HT-29 (cell line): ENCODE measurements around the gene ATG2B. TPM values are rescaled to one million over a fixed set of nuclear protein-coding genes. Genes with fewer than 3 reads are reported as not detected.
"Not testable (repeated sequence)": the region's sequence is repeated elsewhere in the genome, so short reads cannot be mapped to it uniquely, and the experiment has no call there.

Experiments
- DNase-seq: peaks from one replicate; pipeline ENCODE4 v3.0.0-alpha.2; 2015; ENCODE audit warnings: low spot score
- total RNA-seq: library from RNA; depleted of rRNA; stranded (reverse); fragments of >200 nt; shearing (Covaris generic); gene quantifications from 2 replicates; pipeline ENCODE4 v1.2.3, GENCODE V29; 2014

ATG2B gene
- total RNA-seq, 1 experiment from 2014 or later: 5.8 TPM

- DNase-seq: no peak
Observed at GRCh38 chr14:96255501-96256366, 107.4 kb downstream of the ATG2B start, which contains the start of gene BDKRB1. BDKRB1 (plus strand) TSS chr14:96256210; CDS start chr14:96263683, 7,473 bp downstream.

GRCh38 chr14:96254687-96255086 is 108.5 kb downstream of the ATG2B start:
- no peak for DNase-seq

- no peak for DNase-seq
Observed at GRCh38 chr14:96252999-96253539, 110.1 kb downstream of the ATG2B start.

GRCh38 chr14:96252323-96252998 is 110.7 kb downstream of the ATG2B start:
- no peak for DNase-seq

- no peak for DNase-seq
Observed at GRCh38 chr14:96251656-96252155, 111.4 kb downstream of the ATG2B start.

- DNase-seq: no peak
Observed at GRCh38 chr14:96250485-96250884, 112.7 kb downstream of the ATG2B start.

- DNase-seq: no peak
Observed at GRCh38 chr14:96249029-96249428, 114.1 kb downstream of the ATG2B start.

- DNase-seq: no peak
Observed at GRCh38 chr14:96247031-96247430, 116.1 kb downstream of the ATG2B start.

GRCh38 chr14:96246539-96246847 is 116.6 kb downstream of the ATG2B start:
- DNase-seq: no peak

- no peak for DNase-seq
Observed at GRCh38 chr14:96245710-96246538, 117.2 kb downstream of the ATG2B start.

- not testable (repeated sequence) for DNase-seq
Observed at GRCh38 chr14:96245074-96245473, 118.1 kb downstream of the ATG2B start.

GRCh38 chr14:96243785-96244184 is 119.4 kb downstream of the ATG2B start:
- no peak for DNase-seq

- no peak for DNase-seq
Observed at GRCh38 chr14:96242126-96242525, 121.0 kb downstream of the ATG2B start.

- DNase-seq: no peak
Observed at GRCh38 chr14:96240641-96241040, 122.5 kb downstream of the ATG2B start.

GRCh38 chr14:96239711-96240141 is 123.4 kb downstream of the ATG2B start:
- DNase-seq: peak; percentile 29

GRCh38 chr14:96238676-96239265 is 124.4 kb downstream of the ATG2B start:
- no peak for DNase-seq

- DNase-seq: no peak
Observed at GRCh38 chr14:96237641-96238040, 125.5 kb downstream of the ATG2B start.

GRCh38 chr14:96235426-96235825 is 127.7 kb downstream of the ATG2B start:
- no peak for DNase-seq

- no peak for DNase-seq
Observed at GRCh38 chr14:96233661-96234060, 129.5 kb downstream of the ATG2B start.

GRCh38 chr14:96232506-96232905 is 130.6 kb downstream of the ATG2B start:
- DNase-seq: no peak

- no peak for DNase-seq
Observed at GRCh38 chr14:96231526-96232130, 131.5 kb downstream of the ATG2B start.
